Fibroblast of the aortic adventitia (primary cell): ENCODE results near the gene CNTNAP5. TPM values are rescaled to one million over a fixed set of nuclear protein-coding genes. Genes with fewer than 3 reads are reported as not detected.

ENCODE experiments used
- DNase-seq: peaks from one replicate; pipeline ENCODE4 v3.0.0-alpha.2; 2010; ENCODE audit warnings: low read depth
- H3K4me3 ChIP-seq: 2 replicates; pipeline ENCODE4 v1.5.1; 2011; ENCODE audit warnings: low read depth, mild to moderate bottlenecking, control low read depth, low read length, moderate library complexity
- CTCF ChIP-seq: IDR thresholded peaks from 2 replicates; pipeline ENCODE4 v1.5.1; 2011; ENCODE audit warnings: mild to moderate bottlenecking, low read length, control low read depth, inconsistent platforms; ENCODE audit not compliant: insufficient read depth
- total RNA-seq: library from RNA; depleted of rRNA; stranded (reverse); fragments of >200 nt; gene quantifications from 2 replicates; pipeline ENCODE4 v1.2.3, GENCODE V29; 2012; ENCODE audit warnings: low replicate concordance

The CNTNAP5 gene
- under 0.01 TPM in 1 of 2 replicates, not detected in the other for total RNA-seq

DNA sequence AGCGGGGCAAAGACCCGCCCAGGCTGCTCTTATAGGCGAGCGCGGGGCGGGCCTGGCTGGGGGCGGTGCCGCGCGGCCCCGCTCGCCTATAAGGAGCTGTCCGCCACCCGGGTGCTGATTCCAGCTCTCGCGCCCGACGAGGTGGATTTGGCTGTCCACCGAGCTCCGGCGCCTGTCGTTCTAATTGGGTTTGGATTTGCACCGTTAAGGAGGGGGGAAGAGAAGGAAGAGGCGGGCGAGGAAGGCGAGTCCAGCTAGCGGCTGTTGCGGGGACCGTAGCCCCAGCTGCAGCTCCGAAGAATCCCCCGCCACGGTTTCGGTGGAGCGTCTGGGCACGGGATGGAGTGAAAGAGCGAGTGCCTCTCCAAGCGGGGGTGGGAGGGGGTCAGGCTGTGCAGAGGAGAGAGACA lies at the start of gene CNTNAP5:
Gene CNTNAP5, plus strand, starts transcription at position 117 of the 410 bp plus-strand sequence. CDS start 364 bp downstream, outside the sequence.
- H3K4me3 ChIP-seq, result no peak within 1 kb of the TSS
- peak; percentile 5 for DNase-seq
- TF ChIP-seq CTCF, result no peak

DNA sequence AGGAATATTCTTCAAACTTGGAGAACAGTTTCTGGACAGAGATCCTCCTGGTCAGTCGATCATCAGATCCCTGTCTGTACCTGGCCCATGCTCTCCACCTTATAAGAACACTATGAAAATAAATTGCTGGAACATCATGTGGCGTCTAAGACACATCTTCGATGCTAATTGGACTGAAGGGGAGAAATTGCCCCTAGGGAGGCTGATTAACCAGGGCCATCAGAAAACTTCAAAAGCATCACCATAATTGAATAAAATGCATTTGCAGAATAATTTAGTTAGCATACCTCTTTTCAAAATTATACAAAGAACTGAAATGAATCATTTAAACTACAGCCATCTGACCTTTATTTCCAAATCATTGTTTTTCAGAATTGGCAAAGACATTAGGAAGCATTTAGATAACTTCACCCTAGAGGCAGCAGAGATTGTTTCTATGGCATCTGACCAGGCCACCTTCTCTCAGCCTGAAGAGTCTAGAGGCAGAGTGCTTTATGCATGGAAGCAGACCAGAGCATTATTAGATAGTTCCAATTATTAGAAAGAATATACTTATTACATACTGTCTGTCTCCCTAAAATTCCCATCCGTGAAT lies 48.9 kb upstream of the CNTNAP5 start:
- TF ChIP-seq CTCF, result no peak

DNA sequence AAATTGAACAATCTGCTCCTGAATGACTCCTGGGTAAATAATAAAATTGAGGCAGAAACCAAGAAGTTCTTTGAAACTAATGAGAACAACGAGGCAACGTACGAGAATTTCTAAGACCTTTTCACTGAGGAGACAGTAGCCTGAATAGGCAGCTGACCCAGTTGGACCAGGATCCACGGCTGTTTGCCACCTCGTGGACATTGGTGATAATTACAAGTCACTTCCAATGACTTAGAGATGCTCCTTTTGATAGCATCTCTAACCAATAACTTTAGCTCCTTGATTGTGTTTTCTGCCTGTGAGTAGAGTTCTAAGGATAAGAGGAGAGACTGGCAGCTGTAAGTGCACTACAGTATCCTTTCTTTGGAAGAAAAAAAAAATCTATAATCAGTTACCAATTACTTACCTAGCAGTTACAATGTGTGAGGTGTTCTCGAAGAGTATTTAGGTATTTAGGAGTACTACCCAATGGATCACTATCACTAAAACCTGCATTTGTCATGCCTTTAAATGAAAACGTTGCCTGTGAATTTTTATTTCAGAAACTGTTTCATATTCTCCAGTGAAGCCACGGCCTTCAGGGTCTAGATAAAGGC lies 31.3 kb upstream of the CNTNAP5 start:
- TF ChIP-seq CTCF, result peak; percentile 22
- H3K4me3 ChIP-seq, result no peak overlapping the region
- peak; percentile 4 for DNase-seq

More for the DNA sequence above, 48.9 kb upstream of the CNTNAP5 start:
- no peak overlapping the region for H3K4me3 ChIP-seq
- no peak for DNase-seq

DNA sequence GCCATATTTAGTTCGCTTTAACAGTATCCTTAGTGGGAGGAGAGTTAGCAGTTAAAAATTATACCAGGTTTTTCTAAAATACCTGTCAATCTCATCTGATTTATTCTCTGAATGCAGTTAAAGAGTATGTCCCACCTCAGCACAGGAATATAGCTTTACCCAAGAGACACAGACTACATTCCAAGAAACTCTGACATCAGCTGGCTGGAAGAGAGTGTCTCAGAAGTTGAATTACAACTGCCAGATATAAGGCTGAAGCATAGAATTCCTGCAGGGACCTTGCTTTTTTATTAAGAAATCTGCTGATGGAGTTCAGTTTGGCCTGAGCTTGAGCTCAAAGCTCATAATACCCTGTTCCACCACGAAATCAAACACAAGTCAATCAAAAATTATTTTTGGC lies 25.4 kb upstream of the CNTNAP5 start:
- DNase-seq, result no peak
- no peak for TF ChIP-seq CTCF

DNA sequence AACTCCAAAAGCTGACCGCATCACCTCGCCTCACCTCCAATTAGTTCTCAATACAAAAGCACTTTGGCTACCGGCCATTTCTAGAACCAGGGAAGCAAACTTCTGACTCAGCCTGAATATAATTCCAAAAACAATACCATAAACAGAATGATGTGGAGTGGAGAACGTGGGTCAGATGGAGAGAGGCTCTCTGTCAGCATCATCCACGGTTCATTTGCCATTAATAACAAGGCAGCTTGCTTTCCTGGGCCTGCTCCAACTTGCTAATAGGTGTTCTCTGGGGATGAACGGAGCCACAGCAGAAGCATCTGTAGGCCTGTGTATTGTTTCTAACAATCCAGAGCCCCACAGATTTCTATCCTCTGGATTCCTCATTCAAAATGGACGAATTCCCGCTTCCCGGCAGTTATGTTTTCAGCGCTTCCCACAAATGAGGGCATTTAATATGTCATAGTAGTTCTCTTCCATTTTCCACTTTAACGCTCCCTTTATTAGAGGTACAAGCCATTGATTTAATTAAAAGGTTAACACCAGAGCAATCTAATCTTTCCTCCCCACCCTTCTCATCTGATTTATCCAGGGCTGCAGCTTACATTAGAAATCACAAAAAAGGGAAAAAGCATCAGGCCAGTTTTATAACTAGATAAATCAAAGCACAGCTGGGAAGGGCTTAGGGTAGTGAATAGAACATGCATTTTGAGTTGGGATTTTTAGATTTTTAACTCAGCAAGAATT lies 23.2 kb upstream of the CNTNAP5 start:
- no peak overlapping the region for H3K4me3 ChIP-seq
- no peak for DNase-seq
- TF ChIP-seq CTCF, result no peak

More for the DNA sequence above, 25.4 kb upstream of the CNTNAP5 start:
- H3K4me3 ChIP-seq, result no peak overlapping the region

GRCh38 chr2:124018890-124019289 lies 6.2 kb upstream of the CNTNAP5 start:
- H3K4me3 ChIP-seq, result no peak overlapping the region
- TF ChIP-seq CTCF, result no peak
- no peak for DNase-seq
